ENCODE measurements around the gene KRT31. TPM values are rescaled to one million over a fixed set of nuclear protein-coding genes. Genes with fewer than 3 reads are reported as not detected.

KRT31 gene
- total and polyA plus RNA-seq, 2 of the 4 experiments (the other 2 are of a cell fraction), result 0.05 TPM; not detected in 1

- peak overlapping the region; percentile 57 for H2BK5ac ChIP-seq (ENCODE audit: low read depth, low read length, poor library complexity, severe bottlenecking)
- no peak overlapping the region for H2AFZ ChIP-seq (replicated peaks; ENCODE audit: low read length, poor library complexity)
- no peaks in the 10 kb centered on the region for H3K79me1 ChIP-seq (ENCODE audit: low read depth in 1 of 2, low read length in 2 of 2)
- no peak overlapping the region for H4K8ac ChIP-seq (ENCODE audit: low read depth in 2 of 2, low read length in 2 of 2)
- H2BK20ac ChIP-seq (ENCODE audit: low read depth, low read length), result peak overlapping the region; percentile 39
- H3K27ac ChIP-seq (ENCODE audit: insufficient read depth, low read length), result no peak overlapping the region
- no peak overlapping the region for H2BK15ac ChIP-seq (ENCODE audit: low read depth, low read length)
- in situ Hi-C loops (cut with MboI; ENCODE audit: low sequenced_read_pairs), result no loop called here
- dilution Hi-C loops (cut with HindIII; ENCODE audit: low sequenced_read_pairs, unreplicated experiment), result no loop called here
- peaks cover 8% of the 10 kb centered on the region; the same call in 1 of the 2 replicates for H3K4me1 ChIP-seq (ENCODE audit: control insufficient read depth, insufficient read depth, low read length)
- no peak overlapping the region for H3K14ac ChIP-seq (replicated peaks; ENCODE audit: low read depth, low read length)
- H3K9me1 ChIP-seq (ENCODE audit: insufficient read depth, low read length), result no peaks in the 10 kb centered on the region
- TF ChIP-seq CHD1 (IDR thresholded peaks at IDR 0.05; ENCODE audit: low read depth, low read length), result no peak
- TF ChIP-seq CEBPB (IDR thresholded peaks at IDR 0.05; ENCODE audit: low read depth, low read length), result no peak
- TF ChIP-seq MAFK (IDR thresholded peaks at IDR 0.05; ENCODE audit: low read depth, low read length), result no peak
- TF ChIP-seq SMC3 (IDR thresholded peaks at IDR 0.05; ENCODE audit: low read depth, low read length), result no peak
- no peak for TF ChIP-seq POLR2A (IDR thresholded peaks at IDR 0.05; ENCODE audit: low read depth, low read length)
- no peak for TF ChIP-seq NFE2L2 (IDR thresholded peaks at IDR 0.05; ENCODE audit: low read depth, low read length)
- no peak for TF ChIP-seq USF2 (IDR thresholded peaks at IDR 0.05; ENCODE audit: low read depth, low read length)
- TF ChIP-seq BHLHE40 (IDR thresholded peaks at IDR 0.05; ENCODE audit: low read depth, low read length), result no peak
- no peak overlapping the region for H2AK5ac ChIP-seq (ENCODE audit: low read depth, low read length)
- no peak for ATAC-seq (ENCODE audit: low read depth)
- no peak for DNase-seq
- intact Hi-C loops (cut with micrococcal nuclease), result no loop called here
- H4K5ac ChIP-seq (ENCODE audit: low read depth, low read length), result peak overlapping the region; percentile 54; the same call in 1 of the 2 replicates
- no peaks in the 10 kb centered on the region for H4K20me1 ChIP-seq (ENCODE audit: insufficient read depth, low read length)
- BruUV-seq (replicated peaks), result no TSS peak
- no peak overlapping the region for H3K23ac ChIP-seq (ENCODE audit: low read depth, low read length)
- H3K9me3 ChIP-seq (ENCODE audit: control insufficient read depth, insufficient read depth, low read length), result no peaks in the 10 kb centered on the region
- peak overlapping the region; percentile 24; the same call in 1 of the 2 replicates for H3K18ac ChIP-seq (ENCODE audit: low read depth, low read length)
- no peaks in the 10 kb centered on the region for H3K36me3 ChIP-seq (ENCODE audit: control insufficient read depth, insufficient read depth, low read length)
- H3K4me2 ChIP-seq (ENCODE audit: low read depth, low read length), result no peak overlapping the region
- POLR2A ChIA-PET (ENCODE audit: unreplicated experiment), result no interaction called here
- no peak overlapping the region for H4K91ac ChIP-seq (ENCODE audit: insufficient read depth, low read depth, low read length)
- no peak overlapping the region for H3K9ac ChIP-seq (ENCODE audit: low read depth, low read length)
- no peak overlapping the region for H2BK120ac ChIP-seq (ENCODE audit: low read depth, low read length)
- no peak overlapping the region for H3K56ac ChIP-seq (ENCODE audit: extremely low read depth, insufficient read depth, low read length)
- H3K27me3 ChIP-seq (ENCODE audit: control insufficient read depth, insufficient read depth, low read length), result no peaks in the 10 kb centered on the region
- H3K4ac ChIP-seq (ENCODE audit: low read depth, low read length), result no peak overlapping the region
- H3K4me3 ChIP-seq (ENCODE audit: insufficient read depth, low read depth, low read length), result no peak overlapping the region
- CTCF ChIA-PET, result no interaction called here
- H2AK9ac ChIP-seq (replicated peaks; ENCODE audit: low read depth, low read length, poor library complexity), result no peak overlapping the region
Observed at GRCh38 chr17:41366070-41366469, 31.3 kb downstream of the KRT31 start.
